Superior temporal gyrus (tissue), 1 donor: ENCODE data around the gene PIM3.
A peak's percentile ranks its signal among the peaks of the same experiment; 100 is the strongest.

Source experiments
- DNase-seq: peaks from one replicate; pipeline ENCODE4 v3.0.0-alpha.2; 2016; ENCODE audit errors: extremely low spot score

The PIM3 gene

DNA sequence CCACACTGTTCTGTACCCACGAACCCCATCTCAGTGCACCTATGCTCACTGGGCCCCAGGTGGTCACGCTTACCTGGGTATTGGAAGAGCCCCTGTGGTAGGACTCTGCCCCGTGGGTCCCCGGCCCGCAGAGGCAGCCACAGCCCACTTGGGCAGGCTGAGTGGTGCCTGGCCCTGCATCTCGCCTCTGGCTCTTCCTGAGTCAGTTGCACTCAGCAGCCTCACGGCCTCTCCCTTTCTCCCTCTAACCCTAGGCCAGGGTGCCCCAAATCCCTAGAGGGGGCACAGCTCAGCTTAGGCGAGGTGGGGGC is 32.4 kb upstream of the PIM3 start:
- DNase-seq = no peak

DNA sequence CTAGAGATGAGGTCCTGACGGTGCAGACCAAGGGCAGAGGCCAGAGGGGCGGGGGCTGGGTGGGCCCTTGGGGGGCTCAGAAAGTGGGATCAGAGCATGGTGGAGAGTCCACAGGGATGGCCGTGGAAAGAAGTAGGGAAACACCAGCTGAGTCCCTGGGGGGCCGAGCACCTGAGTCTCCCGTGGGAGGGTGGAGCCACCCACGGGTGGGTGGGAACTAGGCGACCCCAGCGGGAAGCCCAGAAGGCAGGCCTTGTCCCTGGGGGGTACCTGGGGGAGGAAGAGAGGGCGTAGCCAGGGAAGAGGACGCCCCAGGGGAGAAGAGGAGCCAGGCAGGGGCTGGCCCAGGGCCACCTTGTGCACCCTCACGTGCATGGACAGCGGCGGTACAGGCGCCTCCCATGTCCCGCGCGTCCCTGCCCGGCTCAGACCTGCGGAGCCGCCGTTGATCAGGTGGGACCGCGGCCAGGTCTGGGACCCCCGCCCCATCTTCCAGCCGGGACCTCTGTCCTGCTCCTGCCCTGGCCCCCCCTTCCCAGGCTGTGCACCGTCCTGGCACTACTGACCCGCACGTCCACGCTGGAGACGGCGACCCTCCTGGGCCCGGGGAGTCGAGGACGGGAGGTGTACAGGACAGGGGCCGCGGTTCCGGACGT is 31.9 kb upstream of the PIM3 start:
- no peak for DNase-seq

DNA sequence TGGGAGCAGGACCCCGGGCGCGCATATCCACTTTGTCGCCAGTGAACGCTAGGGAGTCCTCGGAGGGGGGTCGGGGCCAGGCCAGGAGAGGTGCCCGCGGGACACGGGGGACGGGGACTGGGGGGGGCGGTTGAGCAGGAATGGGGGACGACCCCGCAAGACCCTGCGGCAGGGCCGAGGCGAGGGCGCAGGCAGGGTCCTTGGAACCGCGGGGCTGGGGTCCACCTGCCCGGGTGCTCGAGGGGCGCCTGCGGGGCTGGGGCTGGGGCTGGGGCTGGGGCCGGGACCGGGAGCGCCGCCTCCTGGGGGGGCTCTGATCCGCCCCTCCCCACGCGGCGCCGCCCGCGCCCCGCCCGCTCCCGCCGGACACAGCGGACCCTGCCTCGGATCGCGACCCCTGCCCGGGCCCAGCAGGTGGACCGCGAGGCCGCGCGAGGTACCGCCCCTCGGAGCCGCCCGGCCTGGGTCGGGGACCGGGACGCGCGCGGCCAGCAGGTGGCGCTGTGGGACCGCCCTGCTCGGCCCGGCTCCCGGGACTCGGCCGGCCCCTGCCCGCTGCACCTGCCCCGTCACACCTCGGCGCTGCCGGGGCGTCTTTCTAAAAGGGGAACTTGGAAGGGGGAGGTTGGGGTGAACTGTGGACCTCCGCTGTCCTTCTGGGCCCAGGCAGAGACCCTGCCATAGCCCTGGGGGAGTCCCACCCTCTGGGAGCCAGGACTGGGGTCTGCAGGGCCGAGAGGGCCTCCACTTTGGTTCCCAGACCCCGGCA is 31.2 kb upstream of the PIM3 start:
- peak; percentile 40 for DNase-seq

DNA sequence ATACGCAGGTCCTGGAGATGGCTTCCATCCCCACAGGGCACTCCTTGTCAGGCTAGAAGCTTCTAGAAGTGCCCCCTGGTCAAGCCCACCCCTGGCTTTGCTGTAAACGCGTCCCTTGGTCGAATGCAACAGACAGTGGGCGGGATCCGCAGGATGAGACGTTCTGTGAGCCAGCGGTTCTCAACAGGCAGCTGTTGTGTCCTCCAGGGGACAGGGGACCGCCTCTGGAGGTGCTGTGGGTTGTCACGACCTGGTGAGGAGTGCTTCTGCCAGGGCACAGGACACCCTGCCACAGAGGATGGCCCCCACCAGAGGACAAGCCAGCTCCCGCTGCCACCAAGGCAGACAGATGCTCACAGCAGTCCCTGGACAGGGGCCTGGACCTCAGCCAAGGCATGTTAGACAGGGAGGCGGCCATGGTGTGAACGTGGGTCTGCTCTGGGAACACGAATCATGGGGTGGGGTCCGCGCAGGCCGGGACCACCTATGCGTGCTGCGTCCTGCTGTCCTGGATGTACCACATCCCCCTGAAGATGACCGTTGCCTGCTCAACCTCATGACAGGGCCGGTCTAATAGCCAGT is 30.5 kb upstream of the PIM3 start:
- no peak for DNase-seq

DNA sequence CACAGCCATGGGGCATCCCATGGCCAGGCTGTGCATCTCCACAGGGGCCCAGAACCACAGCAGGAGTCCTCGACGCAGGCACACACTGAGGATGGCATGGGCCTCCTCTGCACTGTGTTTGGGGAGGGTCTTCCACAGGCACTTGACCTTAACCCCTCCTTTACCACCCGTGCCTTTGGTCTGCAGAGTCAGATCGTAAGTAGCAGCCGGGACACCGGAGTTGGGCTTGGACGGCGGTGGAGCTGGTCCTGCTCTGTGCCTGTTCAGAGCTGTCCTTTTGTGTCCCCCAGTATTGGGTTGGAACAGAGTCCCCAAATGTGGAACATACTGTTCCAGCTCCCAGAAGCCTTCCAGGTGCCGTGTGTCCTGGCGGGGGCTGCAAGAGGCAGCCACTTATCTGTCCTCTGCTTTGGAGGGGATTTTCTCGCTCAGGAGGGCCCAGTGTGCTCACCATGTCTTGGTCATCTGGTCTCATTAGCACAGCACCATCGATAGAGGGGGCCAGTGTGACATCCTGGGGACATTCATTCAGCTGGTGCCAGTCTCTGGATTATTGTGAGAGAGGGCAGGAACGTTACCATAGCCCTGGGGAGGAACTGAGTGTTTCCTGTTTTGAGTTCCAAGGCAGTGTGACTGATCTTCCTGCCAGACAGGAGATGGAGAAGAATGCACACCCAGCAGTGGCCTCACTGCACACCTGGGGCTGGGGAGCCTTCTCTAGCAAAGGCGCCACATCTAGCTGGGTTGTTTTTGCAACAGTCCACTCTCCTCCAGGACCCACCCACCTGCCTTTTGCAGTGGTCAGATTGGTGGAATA is 29.8 kb upstream of the PIM3 start:
- DNase-seq = peak; percentile 89

DNA sequence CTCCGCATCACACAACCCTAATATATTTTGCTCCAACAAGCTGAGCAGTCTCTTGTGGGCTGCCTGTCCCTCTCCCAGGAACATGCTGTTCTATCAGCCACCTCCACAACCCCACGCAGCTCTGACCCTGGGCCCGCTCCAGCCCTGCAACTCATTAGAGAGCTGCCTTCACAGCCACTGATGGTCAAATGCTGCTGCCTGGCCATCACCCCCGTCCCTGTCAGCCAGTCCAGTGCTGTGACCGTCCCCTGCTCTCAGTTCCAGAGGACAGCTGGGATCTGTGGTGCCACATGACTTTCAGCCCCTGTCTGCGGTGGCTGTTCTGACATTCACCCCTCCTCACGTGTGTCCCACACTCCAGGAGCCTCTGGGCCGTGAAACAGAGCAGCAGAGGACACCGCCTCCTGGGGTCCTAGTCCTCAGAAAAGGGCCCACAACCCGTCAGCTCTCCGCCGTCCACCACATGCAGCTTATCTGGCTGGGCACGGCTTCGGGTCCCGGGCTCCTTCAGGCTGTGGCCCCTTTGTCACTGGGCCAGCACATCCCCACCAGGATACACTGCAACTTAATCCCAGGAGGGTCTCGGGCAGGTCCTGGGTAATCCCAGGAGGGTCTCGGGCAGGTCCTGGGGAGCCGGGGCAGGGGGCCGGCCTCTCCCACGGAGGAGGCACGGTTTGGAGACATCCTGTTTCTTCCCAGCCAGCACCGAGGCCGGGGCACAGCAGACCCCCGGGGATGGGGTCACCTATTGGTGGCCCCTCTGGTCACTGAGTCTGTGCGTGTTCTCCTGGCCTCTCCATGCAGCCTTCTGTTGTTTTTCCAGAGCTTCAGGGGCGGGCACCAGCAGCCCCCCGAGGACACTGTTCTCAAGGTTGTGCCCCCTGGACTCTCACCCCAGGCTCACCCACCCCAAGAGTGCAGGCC is 27.1 kb upstream of the PIM3 start:
- DNase-seq = peak; percentile 69

DNA sequence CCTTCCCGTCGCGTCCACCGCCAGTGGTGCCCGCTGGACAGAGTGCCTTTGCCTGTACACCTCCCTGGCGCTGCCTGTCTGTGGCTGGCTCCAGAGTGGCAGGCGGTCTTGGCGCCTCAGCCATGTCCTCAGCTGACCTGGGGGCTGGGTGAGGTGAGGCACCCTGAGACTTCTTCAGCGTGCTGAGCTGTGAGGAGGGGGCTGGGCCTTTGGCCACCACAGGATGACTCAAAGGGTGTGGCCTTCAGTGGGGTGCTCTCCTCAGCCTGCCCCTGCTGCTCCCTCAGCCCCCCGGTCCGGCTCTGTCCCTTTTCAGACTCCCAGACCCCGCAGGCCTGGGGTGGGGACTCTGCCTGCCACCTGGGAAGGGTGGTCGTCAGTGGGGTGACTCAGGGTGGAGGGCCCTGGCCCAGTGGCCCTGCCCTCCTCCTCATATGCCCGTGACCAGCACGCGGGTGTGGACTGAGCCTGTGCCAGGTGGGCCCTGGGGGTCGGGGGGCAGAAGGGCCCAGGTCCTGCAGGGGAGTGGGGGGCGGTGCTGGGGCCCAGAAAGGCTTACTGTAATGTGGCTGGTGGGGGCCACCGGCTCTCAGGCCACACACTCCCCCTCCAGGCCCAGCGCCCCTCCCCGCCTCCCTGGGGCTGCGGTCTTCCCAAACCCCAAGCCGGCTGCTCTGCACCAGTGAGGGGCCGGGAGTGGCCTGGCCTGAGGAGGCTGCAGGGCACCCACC is 26.2 kb upstream of the PIM3 start:
- peak; percentile 27 for DNase-seq

DNA sequence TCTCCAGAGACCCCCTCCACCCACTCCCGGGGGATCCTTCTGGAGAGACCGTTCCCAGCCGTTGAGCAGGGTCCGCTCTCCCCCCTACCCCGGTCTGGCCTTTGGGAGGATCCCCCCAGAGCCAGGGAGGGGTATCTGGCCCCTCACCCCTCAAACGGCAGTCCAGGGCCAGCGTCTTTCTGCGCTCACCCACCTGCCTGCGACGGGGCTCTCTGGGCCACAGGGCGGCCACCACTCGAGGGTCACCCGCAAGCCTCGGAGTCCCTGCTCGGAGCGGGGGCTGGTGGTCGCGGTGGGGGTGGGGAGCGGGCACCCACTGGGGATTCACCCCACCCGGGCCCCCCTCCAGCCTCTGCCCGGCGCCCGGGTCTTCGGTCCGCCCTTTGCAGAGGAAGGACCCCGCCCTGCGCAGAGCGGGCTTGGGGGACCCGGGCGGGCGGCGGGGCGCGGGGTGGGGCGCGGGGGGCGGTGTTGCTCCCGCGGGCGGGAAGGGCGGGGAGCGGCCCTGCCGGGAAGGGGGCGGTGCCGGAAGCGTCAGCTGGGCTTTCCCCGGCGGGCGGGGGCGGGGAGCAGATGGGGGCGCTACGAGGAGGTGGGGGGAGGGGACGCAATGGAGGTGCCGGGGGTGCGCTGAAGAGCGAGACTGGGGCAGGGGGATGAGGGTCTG is 25.5 kb upstream of the PIM3 start:
- DNase-seq = no peak

DNA sequence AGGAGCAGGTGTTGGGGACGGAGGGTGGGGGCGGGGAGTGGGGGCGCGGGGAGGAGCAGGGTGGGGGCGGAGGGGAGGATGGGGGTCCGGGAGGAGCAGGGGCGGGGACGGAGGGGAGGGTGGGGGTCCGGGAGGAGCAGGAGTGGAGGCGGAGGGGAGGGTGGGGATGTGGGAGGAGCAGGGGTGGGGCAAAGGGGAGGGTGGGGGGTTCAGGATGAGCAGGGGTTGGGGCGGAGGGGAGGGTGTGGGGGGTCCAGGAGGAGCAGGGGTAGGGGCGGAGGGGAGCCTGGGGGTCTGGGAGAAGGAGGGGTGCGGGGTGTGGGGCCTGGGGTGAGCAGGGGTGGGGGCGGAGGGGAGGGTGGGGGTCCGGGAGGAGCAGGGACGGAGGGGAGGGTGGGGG is 25.0 kb upstream of the PIM3 start:
- DNase-seq = no peak

DNA sequence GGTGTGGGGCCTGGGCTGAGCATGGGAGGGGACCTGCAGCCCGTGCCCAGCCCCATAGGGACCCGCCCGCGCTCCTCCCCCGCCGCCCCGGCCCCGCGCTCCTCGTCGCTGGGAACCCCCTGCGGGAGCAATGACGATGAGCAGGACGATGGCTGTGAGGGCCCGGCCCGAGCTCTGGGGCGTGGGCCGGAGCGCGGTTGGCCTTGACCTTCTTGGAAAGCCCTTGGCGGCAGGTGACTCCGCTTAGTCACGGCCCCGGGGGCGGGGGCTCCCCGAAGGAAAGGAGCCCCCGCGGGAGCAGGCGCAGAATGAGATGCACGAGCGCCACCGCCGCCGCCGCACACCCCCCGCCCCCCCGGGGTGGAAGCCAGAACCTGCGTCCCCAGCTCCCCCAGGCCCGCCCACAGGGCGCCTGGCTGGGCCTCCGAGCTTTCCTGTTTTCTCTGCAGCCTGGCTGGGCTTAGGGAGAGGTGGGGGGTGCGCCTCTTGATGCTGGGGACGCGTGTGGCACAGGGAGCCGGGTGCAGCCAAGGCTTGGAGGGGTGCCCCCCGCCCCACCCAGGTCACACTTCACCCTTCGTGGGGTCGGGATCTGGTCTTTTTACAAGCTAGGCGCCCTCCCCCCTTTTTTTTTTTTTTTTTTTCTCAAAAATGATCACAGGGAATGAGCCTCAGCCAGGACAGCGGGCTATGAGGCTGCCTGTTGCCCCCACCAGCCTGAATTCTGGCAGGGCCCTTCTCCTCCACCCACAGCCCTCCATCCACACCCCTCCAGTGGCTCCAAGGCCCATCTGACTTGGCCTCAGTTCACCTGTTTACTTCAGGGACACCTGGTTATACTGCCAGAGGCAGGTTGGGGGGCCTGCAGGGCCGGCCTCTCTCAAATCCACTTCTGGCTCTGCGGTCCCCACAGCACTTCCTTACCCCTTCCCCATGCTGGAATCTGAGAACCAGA is 24.3 kb upstream of the PIM3 start:
- peak; percentile 42 for DNase-seq

DNA sequence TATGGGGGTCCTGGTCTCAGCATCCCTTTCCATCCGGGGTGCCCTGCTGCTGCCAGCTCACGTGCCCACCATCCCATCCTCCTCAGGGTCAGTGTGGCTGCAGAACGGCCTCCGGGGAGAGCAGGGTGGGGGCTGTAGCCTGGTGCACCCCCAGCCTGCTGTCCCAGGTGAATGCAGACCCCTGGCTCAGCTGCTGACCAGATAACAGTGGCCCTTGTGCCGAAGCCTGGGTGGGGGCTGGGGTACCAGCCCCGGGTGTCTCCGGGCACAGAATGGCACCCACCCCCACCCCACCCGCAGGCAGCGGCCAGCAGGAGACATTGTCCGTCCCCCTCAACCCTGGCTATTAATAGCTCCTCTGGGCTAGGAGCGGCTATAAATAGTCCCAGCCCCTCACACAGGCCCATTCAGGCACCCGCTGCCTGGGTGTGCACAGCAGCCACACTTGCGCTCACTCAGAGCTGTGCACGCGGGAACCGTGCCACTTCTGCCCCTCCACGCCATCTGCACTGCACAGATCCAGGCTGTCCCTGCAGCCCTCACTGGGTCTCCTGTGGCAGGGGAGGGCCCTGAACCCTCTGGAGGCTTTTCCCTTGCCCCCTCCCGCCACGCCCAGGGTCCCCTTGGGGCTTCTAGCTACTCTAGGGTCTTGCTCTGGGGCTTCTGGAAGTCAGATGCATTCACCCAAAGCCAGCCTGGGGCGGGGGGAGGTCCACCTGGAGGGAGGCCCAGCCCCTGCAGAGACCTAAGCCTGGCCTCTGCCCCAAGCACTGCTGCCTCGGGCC is 23.4 kb upstream of the PIM3 start:
- DNase-seq = peak; percentile 80

DNA sequence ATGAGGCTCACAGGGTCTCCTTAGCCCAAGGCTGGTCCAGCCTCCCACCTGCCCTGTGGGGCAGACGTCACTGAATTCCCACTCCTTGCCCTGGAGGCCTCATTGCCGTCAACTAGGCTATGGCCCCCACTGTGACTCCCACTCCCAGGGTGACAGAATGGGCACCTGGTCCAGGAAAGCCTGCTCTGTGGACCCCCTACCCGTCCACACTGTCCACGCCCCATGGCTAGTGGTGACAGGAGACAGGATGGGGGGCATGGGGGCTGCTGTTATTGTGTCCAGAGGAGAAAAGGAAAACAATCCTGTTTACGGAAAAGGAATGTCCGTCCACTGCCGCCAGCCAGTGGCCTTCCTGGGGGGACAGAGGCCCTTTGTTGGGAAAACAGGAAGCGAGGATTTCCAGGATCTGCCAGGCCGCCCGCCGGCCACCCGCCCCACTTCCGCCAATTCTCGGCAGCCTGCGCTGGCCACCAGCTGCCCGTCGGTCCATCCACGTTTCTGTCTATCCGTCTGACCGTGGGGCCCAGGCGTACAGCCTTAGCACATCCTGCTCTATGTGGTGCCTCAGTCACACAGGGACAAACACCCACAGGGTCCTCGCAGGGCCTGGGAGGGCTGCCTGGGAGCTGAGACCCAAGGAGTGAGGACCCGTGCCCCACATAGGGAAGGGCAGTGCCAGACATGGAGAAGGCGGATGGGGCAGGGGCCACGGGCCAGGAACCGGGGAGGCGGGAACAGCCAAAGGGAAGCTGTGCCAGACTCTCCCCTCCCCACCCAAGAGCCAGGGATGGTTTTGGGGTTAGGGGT is 22.6 kb upstream of the PIM3 start:
- DNase-seq = peak; percentile 74

DNA sequence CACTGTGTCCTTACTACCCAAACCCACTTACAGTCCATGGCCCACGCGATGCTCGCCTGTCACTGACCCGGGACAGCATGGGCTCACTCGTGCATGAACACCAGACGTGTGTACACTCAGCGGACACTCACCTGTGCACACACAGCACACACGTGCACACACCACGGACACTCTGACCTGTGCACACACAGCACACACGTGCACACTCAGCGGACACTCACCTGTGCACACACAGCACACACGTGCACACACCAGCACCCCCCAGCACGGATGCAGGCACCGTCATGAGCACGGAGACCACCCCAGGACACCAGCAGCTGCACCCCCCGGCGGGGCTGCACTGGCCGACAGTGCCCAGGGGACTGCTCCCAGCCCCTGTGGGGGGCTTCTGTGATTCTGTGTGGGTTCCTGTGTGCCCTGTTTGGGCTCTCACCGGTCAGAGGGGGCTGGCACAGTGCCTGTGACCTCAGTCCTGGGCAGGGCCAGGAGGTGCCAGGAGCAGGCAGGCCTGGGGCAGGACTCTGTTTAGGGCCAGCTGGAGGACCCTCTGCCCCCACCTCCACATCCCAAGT is 21.9 kb upstream of the PIM3 start:
- no peak for DNase-seq

DNA sequence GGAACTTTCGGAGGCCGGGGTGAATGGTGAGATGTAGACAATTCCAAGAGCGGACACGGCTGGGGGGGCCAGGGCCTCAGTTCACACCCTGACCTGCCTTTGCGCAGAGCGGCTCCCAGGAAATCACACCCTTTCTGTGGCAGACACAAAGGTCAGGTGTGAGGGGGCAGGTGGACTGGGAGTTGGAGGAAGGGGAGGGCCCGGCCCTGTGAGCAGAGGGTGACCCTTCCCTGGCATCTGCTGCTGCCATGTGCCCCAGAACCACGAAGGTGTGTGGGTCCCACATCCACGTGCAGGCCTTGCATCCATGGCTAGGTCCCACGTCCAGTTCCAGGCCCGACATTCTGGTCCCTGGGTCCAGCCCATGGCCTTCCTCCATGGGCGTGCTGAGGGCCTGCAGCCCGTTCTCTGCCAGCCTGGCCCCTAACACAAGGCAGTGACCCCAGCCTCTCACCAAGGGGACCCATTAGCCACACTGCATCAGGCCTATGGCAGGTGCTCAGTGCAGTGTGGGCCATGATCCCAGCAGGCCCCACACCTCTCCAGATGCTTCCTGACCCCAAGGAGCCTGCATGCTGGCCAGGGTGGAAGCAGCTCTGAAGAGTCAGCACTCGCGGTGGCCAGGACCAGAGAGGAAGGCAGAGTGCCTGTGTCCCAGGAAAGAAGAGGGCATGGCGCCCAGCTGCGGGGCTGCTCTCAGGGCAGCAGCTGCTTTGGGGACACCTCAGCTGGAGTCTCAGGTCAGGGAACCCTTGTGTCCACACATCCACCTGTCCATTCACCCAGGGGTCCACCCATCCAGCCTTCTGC is 18.9 kb upstream of the PIM3 start:
- no peak for DNase-seq

DNA sequence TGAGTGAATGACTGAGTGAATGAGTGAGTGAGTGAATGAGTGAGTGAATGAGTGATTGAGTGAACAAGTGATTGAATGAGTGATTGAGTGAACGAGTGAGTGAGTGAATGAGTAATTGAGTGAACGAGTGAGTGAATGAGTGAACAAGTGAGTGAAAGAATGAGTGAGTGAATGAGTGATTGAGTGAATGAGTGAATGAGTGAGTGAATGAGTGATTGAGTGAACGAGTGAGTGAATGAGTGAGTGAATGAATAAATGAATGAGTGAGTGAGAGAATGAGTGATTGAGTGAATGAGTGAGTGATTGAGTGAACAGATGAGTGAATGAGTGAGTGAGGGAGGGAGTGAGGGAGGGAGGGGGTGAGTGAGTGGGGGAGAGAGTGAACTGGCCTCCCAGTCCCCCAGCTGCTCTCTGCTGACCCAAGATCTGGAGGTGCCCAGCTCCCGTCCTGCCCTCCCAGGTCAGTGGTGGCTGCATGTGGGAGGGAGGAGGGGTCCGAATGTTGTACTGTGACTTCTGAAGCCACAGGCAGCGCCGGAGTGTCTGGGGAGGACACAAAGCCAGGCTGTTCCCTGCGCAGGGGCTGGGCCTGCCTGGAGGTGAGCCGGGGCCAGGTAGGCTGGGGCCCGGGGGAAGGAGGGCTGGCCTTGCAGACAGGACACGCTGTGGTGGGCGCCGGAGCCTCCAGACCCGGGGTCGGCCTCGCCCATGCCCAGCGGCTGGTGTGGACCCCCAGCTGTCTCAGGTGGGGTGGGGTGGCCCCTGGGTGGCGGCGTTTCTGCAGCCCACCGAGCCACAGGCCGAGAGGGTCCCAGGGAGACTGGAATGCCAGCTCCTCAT is 17.8 kb upstream of the PIM3 start:
- no peak for DNase-seq
